NT2/D1 (cell line): ENCODE data around the gene CLDN34.

Experiments used
- DNase-seq: peaks from one replicate; pipeline ENCODE4 v3.0.0-alpha.2; 2011; ENCODE audit warnings: low read depth, low spot score
- H3K27me3 ChIP-seq: 2 replicates; pipeline ENCODE4 v1.6.0; 2011; ENCODE audit warnings: mild to moderate bottlenecking; ENCODE audit not compliant: insufficient read length, insufficient read depth
- H3K36me3 ChIP-seq: 2 replicates; pipeline ENCODE4 v1.6.1; 2011; ENCODE audit warnings: mild to moderate bottlenecking, low read length, mixed read lengths; ENCODE audit not compliant: insufficient read depth, insufficient read length
- H3K4me1 ChIP-seq: 2 replicates; pipeline ENCODE4 v1.5.1; 2011; ENCODE audit not compliant: insufficient read depth, insufficient read length
- H3K4me3 ChIP-seq: 2 replicates; pipeline ENCODE4 v1.5.1; 2011; ENCODE audit warnings: low read depth; ENCODE audit not compliant: insufficient read length
- H3K9ac ChIP-seq: 2 replicates; pipeline ENCODE4 v1.6.0; 2011; ENCODE audit warnings: low read depth; ENCODE audit not compliant: insufficient read length
- H3K9me3 ChIP-seq: 2 replicates; pipeline ENCODE4 v1.5.1; 2011; ENCODE audit warnings: mild to moderate bottlenecking, low read length; ENCODE audit not compliant: insufficient read depth
- SUZ12 ChIP-seq: IDR thresholded peaks from 2 replicates; pipeline ENCODE4 v1.6.1; 2011; ENCODE audit not compliant: insufficient read length, insufficient read depth; ENCODE audit errors: extremely low read depth
- YY1 ChIP-seq: IDR thresholded peaks from 2 replicates; pipeline ENCODE4 v1.6.1; 2011; ENCODE audit not compliant: insufficient read length, insufficient read depth
- ZNF274 ChIP-seq: IDR thresholded peaks from 2 replicates; pipeline ENCODE4 v1.6.1; 2011; ENCODE audit warnings: mild to moderate bottlenecking, low read depth, low read length

CLDN34 gene

GRCh38 chrX:9935436-9935835, 31.7 kb upstream of the CLDN34 start:
- no peak for TF ChIP-seq ZNF274
- no peak for TF ChIP-seq YY1
- no peak for TF ChIP-seq SUZ12
- no peaks in the 10 kb centered on the region for H3K27me3 ChIP-seq

GRCh38 chrX:9937761-9938160, 29.4 kb upstream of the CLDN34 start:
- Histone ChIP-seq H3K4me1 (peaks cover 3% of the 10 kb centered on the region), H3K4me3 (no peak overlapping the region), H3K36me3 (peaks cover 67% of the 10 kb centered on the region), H3K9me3 (no peaks in the 10 kb centered on the region), H3K9ac (no peak overlapping the region), H3K27me3 (no peaks in the 10 kb centered on the region)
- no peak for DNase-seq
- no peak for TF ChIP-seq ZNF274
- TF ChIP-seq YY1, result no peak
- no peak for TF ChIP-seq SUZ12

More at GRCh38 chrX:9935436-9935835, 31.7 kb upstream of the CLDN34 start:
- peaks cover 59% of the 10 kb centered on the region for H3K36me3 ChIP-seq
- no peak for DNase-seq
- peaks cover 6% of the 10 kb centered on the region for H3K4me1 ChIP-seq
- H3K4me3 ChIP-seq, result no peak overlapping the region
- no peak overlapping the region for H3K9ac ChIP-seq
- no peaks in the 10 kb centered on the region for H3K9me3 ChIP-seq

DNA sequence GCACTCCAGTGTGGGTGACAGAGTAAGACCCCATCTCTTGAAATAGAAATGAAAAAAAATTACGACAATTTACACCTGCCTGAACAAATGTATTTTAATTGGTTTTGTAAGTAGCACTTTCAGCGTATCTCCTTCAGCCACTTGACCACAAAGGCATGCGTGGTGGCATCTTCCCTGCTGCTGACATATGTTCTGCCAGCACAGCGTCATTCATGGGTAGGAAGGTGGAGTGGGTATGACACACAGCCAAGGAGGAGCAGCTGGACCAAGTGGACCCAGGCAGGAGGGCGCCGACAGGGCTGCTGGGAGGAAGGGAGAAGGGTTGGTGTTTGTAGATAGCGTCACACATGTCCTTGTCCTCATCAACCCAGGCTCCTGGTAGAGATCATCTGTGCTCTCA, 28.6 kb upstream of the CLDN34 start:
- Histone ChIP-seq H3K4me3 (no peak overlapping the region), H3K4me1 (peaks cover 3% of the 10 kb centered on the region), H3K36me3 (peaks cover 66% of the 10 kb centered on the region)

GRCh38 chrX:9940421-9940820, 26.7 kb upstream of the CLDN34 start:
- H3K27me3 ChIP-seq, result no peaks in the 10 kb centered on the region
- no peak overlapping the region for H3K9ac ChIP-seq
- TF ChIP-seq YY1, result no peak
- TF ChIP-seq SUZ12, result no peak
- TF ChIP-seq ZNF274, result no peak
- no peak overlapping the region for H3K4me3 ChIP-seq
- DNase-seq, result no peak
- H3K4me1 ChIP-seq, result no peaks in the 10 kb centered on the region
- no peaks in the 10 kb centered on the region for H3K9me3 ChIP-seq
- H3K36me3 ChIP-seq, result peaks cover 71% of the 10 kb centered on the region

More for the DNA sequence above, 28.6 kb upstream of the CLDN34 start:
- no peak for DNase-seq
- Histone ChIP-seq H3K27me3 (no peaks in the 10 kb centered on the region), H3K9ac (no peak overlapping the region), H3K9me3 (no peaks in the 10 kb centered on the region)
- TF ChIP-seq SUZ12, result no peak
- no peak for TF ChIP-seq ZNF274
- TF ChIP-seq YY1, result no peak

GRCh38 chrX:9942086-9942485, 25.1 kb upstream of the CLDN34 start:
- Histone ChIP-seq H3K4me3 (no peak overlapping the region), H3K36me3 (peaks cover 80% of the 10 kb centered on the region), H3K9me3 (no peaks in the 10 kb centered on the region), H3K9ac (no peak overlapping the region), H3K27me3 (no peaks in the 10 kb centered on the region), H3K4me1 (no peaks in the 10 kb centered on the region)
- DNase-seq, result no peak
- TF ChIP-seq SUZ12 (no peak), YY1 (no peak), ZNF274 (no peak)

- DNase-seq, result no peak
- Histone ChIP-seq H3K27me3 (no peaks in the 10 kb centered on the region), H3K9me3 (no peaks in the 10 kb centered on the region), H3K4me1 (no peaks in the 10 kb centered on the region), H3K36me3 (peaks cover 80% of the 10 kb centered on the region), H3K4me3 (no peak overlapping the region), H3K9ac (no peak overlapping the region)
- TF ChIP-seq ZNF274, result no peak
- no peak for TF ChIP-seq SUZ12
Measured at GRCh38 chrX:9943420-9943819, 23.7 kb upstream of the CLDN34 start.

DNA sequence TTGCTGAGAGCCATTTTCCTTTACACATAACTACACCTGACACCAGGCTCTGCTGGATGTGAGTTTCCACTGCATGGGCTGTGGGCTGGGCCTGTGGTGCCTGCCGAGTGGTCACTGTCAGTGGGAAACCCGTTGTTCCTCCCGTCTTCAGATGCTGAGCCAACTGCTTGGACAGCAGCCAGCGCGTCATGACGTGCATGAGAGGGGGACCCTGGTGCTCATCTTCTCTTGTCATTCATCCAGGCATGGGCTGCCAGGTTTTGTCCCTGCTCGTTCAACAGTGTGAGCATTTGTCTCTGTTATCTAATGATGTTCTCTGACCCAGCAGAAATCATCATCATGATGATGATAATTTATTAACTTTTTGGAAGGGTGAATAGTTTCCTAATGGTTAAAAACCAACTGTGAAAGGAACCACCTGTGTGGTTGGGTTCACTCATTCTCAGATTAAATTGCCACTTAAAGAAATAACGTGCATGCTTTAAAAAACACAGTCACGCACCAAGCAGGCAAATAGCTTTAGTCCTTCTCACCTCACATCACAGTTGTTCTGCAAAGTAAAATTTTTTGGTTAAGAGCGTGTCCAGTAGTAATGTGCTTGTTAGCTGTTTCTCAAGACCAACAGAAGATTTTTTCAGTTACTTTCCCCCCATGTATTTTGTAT, 19.9 kb upstream of the CLDN34 start:
- Histone ChIP-seq H3K27me3 (no peaks in the 10 kb centered on the region), H3K36me3 (peaks cover 70% of the 10 kb centered on the region), H3K9ac (no peak overlapping the region), H3K4me1 (no peaks in the 10 kb centered on the region), H3K9me3 (peaks cover 8% of the 10 kb centered on the region; the same call in 1 of the 2 replicates), H3K4me3 (no peak overlapping the region)
- no peak for TF ChIP-seq ZNF274
- TF ChIP-seq YY1, result no peak
- no peak for TF ChIP-seq SUZ12
- DNase-seq, result no peak
